Measurements from ENCODE around the gene PTOV1.

- TF ChIP-seq CTCF (IDR thresholded peaks at IDR 0.05) = no peak
- no peak for TF ChIP-seq EZH2 (IDR thresholded peaks at IDR 0.05; ENCODE audit: borderline replicate concordance, insufficient read depth, low read depth, low read length, poor library complexity, severe bottlenecking)
Measured at GRCh38 chr19:49805822-49806619, 44.9 kb upstream of the PTOV1 start.
